Posterior vena cava (tissue), 2 donors: Measurements from ENCODE around the gene DDX11. TPM values are rescaled to one million over a fixed set of nuclear protein-coding genes. Genes with fewer than 3 reads are reported as not detected.

Experiments
- total RNA-seq, 2 donors: library from RNA; stranded (reverse); fragmentation: NEBNext Ultra II Directional; extraction: Animal tissue kit (Norgen Biotek cat#: 25700); gene quantifications; one replicate each; pipeline ENCODE4 v1.2.1, GENCODE V29; 2021
- donor health status: DM: yes; HTN: yes; CAD: no.
- donor health status: DM: yes; HTN: yes; CAD: no.

The DDX11 gene
- total RNA-seq, 2 donors from 2014 or later: 9.3 to 16.4 TPM

Other genes with a start within 250 kb of the DDX11 start
- gene TSPAN11, start 147.1 kb upstream of the DDX11 start, total RNA-seq: 1 to 10 TPM; 2.7 to 3.6 TPM